ENCODE results near the gene DDX51. TPM values are rescaled to one million over a fixed set of nuclear protein-coding genes. Genes with fewer than 3 reads are reported as not detected.

The DDX51 gene
- total and polyA plus RNA-seq, 2 experiments from 2014 or later: 12.4 to 18.3 TPM

- TF ChIP-seq, protein P1, sequence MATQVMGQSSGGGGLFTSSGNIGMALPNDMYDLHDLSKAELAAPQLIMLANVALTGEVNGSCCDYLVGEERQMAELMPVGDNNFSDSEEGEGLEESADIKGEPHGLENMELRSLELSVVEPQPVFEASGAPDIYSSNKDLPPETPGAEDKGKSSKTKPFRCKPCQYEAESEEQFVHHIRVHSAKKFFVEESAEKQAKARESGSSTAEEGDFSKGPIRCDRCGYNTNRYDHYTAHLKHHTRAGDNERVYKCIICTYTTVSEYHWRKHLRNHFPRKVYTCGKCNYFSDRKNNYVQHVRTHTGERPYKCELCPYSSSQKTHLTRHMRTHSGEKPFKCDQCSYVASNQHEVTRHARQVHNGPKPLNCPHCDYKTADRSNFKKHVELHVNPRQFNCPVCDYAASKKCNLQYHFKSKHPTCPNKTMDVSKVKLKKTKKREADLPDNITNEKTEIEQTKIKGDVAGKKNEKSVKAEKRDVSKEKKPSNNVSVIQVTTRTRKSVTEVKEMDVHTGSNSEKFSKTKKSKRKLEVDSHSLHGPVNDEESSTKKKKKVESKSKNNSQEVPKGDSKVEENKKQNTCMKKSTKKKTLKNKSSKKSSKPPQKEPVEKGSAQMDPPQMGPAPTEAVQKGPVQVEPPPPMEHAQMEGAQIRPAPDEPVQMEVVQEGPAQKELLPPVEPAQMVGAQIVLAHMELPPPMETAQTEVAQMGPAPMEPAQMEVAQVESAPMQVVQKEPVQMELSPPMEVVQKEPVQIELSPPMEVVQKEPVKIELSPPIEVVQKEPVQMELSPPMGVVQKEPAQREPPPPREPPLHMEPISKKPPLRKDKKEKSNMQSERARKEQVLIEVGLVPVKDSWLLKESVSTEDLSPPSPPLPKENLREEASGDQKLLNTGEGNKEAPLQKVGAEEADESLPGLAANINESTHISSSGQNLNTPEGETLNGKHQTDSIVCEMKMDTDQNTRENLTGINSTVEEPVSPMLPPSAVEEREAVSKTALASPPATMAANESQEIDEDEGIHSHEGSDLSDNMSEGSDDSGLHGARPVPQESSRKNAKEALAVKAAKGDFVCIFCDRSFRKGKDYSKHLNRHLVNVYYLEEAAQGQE (IDR thresholded peaks at IDR 0.05; ENCODE audit: unreplicated experiment): no peak
- TF ChIP-seq CREB1 (CRISPR knock-in tag; IDR thresholded peaks at IDR 0.05; ENCODE audit: low read depth) (no peak), STAT1 (IDR thresholded peaks at IDR 0.05; ENCODE audit: unreplicated experiment) (no peak), EZH2 (IDR thresholded peaks at IDR 0.05; ENCODE audit: low read depth, unreplicated experiment) (no peak)
Observed at GRCh38 chr12:132151766-132152410, 7.8 kb upstream of the DDX51 start (continued).

DNA sequence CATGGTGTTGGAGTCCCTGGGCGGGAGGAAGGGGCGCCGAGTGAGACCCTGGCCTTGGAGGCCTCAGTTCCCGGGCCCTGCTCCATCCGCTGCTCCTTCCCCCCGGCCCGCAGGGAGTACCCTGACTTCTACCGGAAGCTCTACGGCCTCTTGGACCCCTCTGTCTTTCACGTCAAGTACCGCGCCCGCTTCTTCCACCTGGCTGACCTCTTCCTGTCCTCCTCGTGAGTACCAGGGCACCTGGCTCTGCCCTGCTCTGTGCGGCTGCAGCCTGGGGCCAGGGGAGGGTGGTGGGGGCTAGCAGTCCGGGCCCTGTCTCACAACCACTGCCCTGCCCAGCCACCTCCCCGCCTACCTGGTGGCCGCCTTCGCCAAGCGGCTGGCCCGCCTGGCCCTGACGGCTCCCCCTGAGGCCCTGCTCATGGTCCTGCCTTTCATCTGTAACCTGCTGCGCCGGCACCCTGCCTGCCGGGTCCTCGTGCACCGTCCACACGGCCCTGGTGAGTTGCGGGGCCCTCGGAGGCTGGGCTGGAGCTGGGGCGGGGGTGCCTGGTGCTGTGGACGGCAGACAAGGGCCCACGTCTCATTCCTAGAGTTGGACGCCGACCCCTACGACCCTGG, 7.1 kb upstream of the DDX51 start:
- H3K36me3 ChIP-seq (ENCODE audit: insufficient read depth): no peaks in the 10 kb centered on the region
- H3K27me3 ChIP-seq (ENCODE audit: insufficient read depth): no peaks in the 10 kb centered on the region
- H4K20me1 ChIP-seq (replicated peaks; ENCODE audit: insufficient read depth): no peaks in the 10 kb centered on the region
- Mint-ChIP-seq H3K4me3 (no peak overlapping the region), H3K27me3 (ENCODE audit: insufficient read depth, low read depth, poor library complexity) (peaks cover 3% of the 10 kb centered on the region), H3K27ac (no peak overlapping the region), H3K4me1 (no peaks in the 10 kb centered on the region; the same call in 2 of the 3 replicates), H3K36me3 (ENCODE audit: low read depth) (peaks cover 22% of the 10 kb centered on the region), H3K9me3 (peaks cover 2% of the 10 kb centered on the region)
- H3K9me2 ChIP-seq (ENCODE audit: insufficient read depth): no peaks in the 10 kb centered on the region
- H3F3A ChIP-seq (replicated peaks; ENCODE audit: low read depth): peaks cover 6% of the 10 kb centered on the region
- H3K4me2 ChIP-seq: no peak overlapping the region
- H3K79me2 ChIP-seq (replicated peaks; ENCODE audit: insufficient read depth): peaks cover 14% of the 10 kb centered on the region
- no peak for DNase-seq (ENCODE audit: low spot score)
- no peak overlapping the region for H3K4me3 ChIP-seq
- no peaks in the 10 kb centered on the region for H3K4me1 ChIP-seq (ENCODE audit: insufficient read depth)
- no peak overlapping the region for H2AFZ ChIP-seq
- no peak for ATAC-seq
- no peak overlapping the region for H3K27ac ChIP-seq (ENCODE audit: low read depth)
- TF ChIP-seq JUNB (IDR thresholded peaks at IDR 0.05; ENCODE audit: unreplicated experiment) (no peak), EZH2 (IDR thresholded peaks at IDR 0.05; ENCODE audit: low read depth, unreplicated experiment) (no peak), ZNF462 (CRISPR knock-in tag; IDR thresholded peaks at IDR 0.05) (no peak), POLR2AphosphoS5 (IDR thresholded peaks at IDR 0.05; ENCODE audit: low read depth) (no peak)
- TF ChIP-seq, protein P1 (IDR thresholded peaks at IDR 0.05; ENCODE audit: unreplicated experiment): no peak
- TF ChIP-seq, protein P2, sequence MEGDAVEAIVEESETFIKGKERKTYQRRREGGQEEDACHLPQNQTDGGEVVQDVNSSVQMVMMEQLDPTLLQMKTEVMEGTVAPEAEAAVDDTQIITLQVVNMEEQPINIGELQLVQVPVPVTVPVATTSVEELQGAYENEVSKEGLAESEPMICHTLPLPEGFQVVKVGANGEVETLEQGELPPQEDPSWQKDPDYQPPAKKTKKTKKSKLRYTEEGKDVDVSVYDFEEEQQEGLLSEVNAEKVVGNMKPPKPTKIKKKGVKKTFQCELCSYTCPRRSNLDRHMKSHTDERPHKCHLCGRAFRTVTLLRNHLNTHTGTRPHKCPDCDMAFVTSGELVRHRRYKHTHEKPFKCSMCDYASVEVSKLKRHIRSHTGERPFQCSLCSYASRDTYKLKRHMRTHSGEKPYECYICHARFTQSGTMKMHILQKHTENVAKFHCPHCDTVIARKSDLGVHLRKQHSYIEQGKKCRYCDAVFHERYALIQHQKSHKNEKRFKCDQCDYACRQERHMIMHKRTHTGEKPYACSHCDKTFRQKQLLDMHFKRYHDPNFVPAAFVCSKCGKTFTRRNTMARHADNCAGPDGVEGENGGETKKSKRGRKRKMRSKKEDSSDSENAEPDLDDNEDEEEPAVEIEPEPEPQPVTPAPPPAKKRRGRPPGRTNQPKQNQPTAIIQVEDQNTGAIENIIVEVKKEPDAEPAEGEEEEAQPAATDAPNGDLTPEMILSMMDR (conservative IDR thresholded peaks at IDR 0.05; ENCODE audit: low read depth in 2 of 2): no peak

Data from GM23338 (cell line).